Measurements from ENCODE around the gene MAP3K21. TPM values are rescaled to one million over a fixed set of nuclear protein-coding genes. Genes with fewer than 3 reads are reported as not detected.
A peak's percentile ranks its signal among the peaks of the same experiment; 100 is the strongest.

Gene MAP3K21
- total RNA-seq, 4 donors from 2014 or later: 6.4 to 12.4 (median 9.0) TPM

- no peaks in the 10 kb centered on the region for H3K27me3 ChIP-seq
- intact Hi-C loops (cut with DNase I): no loop called here
- H3K9me3 ChIP-seq: no peaks in the 10 kb centered on the region
- WGBS, 2 donors: 1 to 3% methylated on average over 24 to 37 of the region's 54 CpGs
- DNase-seq: peak; percentile 71 to 75
- peak within 1 kb of the TSS in 1 of 3 donors; percentile 42 for H3K27ac ChIP-seq
- no peaks in the 10 kb centered on the region for H3K4me1 ChIP-seq
- peak within 1 kb of the TSS; percentile 24 to 85 (median 63) for H3K4me3 ChIP-seq (replicated peaks in 1 of 3)
- no peaks in the 10 kb centered on the region for H3K36me3 ChIP-seq
- TF ChIP-seq CTCF (IDR thresholded peaks at IDR 0.05) (no peak), POLR2A (IDR thresholded peaks at IDR 0.05) (peak in 1 of 2 donors; percentile 43)
Measured at GRCh38 chr1:233295237-233295974, 32.1 kb upstream of the MAP3K21 start, which contains the start of gene PCNX2. PCNX2 (minus strand) TSS chr1:233295725; CDS start chr1:233295478, 247 bp downstream.

- H3K4me3 ChIP-seq (replicated peaks in 1 of 3): peak overlapping the region in 1 of 3 donors; percentile 85
- TF ChIP-seq POLR2A (IDR thresholded peaks at IDR 0.05): no peak
- TF ChIP-seq CTCF (IDR thresholded peaks at IDR 0.05): no peak
- no peak overlapping the region for H3K27ac ChIP-seq
- H3K27me3 ChIP-seq: no peaks in the 10 kb centered on the region
- DNase-seq: no peak
- no peaks in the 10 kb centered on the region for H3K9me3 ChIP-seq
- 6 to 11% methylated on average over 5 of the region's 5 CpGs for WGBS, 2 donors
- H3K36me3 ChIP-seq: no peaks in the 10 kb centered on the region
- intact Hi-C loops (cut with DNase I): no loop called here
- H3K4me1 ChIP-seq: no peaks in the 10 kb centered on the region
Measured at GRCh38 chr1:233295975-233296322, 31.6 kb upstream of the MAP3K21 start.

- 85 to 86% methylated on average over 5 of the region's 5 CpGs for WGBS, 2 donors
- no peak for TF ChIP-seq POLR2A (IDR thresholded peaks at IDR 0.05)
- no peak for TF ChIP-seq CTCF (IDR thresholded peaks at IDR 0.05)
- no peak for DNase-seq
- Histone ChIP-seq H3K27ac (no peak overlapping the region), H3K36me3 (no peaks in the 10 kb centered on the region), H3K27me3 (no peaks in the 10 kb centered on the region), H3K9me3 (no peaks in the 10 kb centered on the region), H3K4me3 (replicated peaks in 1 of 3) (no peak overlapping the region), H3K4me1 (no peaks in the 10 kb centered on the region)
- intact Hi-C loops (cut with DNase I): no loop called here
Measured at GRCh38 chr1:233299450-233299849, 28.1 kb upstream of the MAP3K21 start.

GRCh38 chr1:233300326-233300725, 27.2 kb upstream of the MAP3K21 start:
- H3K27me3 ChIP-seq: no peaks in the 10 kb centered on the region
- intact Hi-C loops (cut with DNase I): loop anchor here (10.0 kb wide), 1 partner anchor 764 kb away; no protein-coding TSS in a partner anchor
- no peak overlapping the region for H3K4me3 ChIP-seq (replicated peaks in 1 of 3)
- no peak for DNase-seq
- no peaks in the 10 kb centered on the region for H3K4me1 ChIP-seq
- no peak for TF ChIP-seq CTCF (IDR thresholded peaks at IDR 0.05)
- no peak for TF ChIP-seq POLR2A (IDR thresholded peaks at IDR 0.05)
- H3K27ac ChIP-seq: no peak overlapping the region
- no peaks in the 10 kb centered on the region for H3K9me3 ChIP-seq
- 76 to 81% methylated on average over 2 of the region's 2 CpGs for WGBS, 2 donors
- no peaks in the 10 kb centered on the region for H3K36me3 ChIP-seq

- no peaks in the 10 kb centered on the region for H3K4me1 ChIP-seq
- H3K27me3 ChIP-seq: no peaks in the 10 kb centered on the region
- no peak overlapping the region for H3K4me3 ChIP-seq (replicated peaks in 1 of 3)
- H3K9me3 ChIP-seq: no peaks in the 10 kb centered on the region
- WGBS, 2 donors: 0% methylated on average over 1 of the region's 1 CpG
- intact Hi-C loops (cut with DNase I): loop anchor here (10.0 kb wide), 1 partner anchor 760 kb away; no protein-coding TSS in a partner anchor
- no peak for TF ChIP-seq POLR2A (IDR thresholded peaks at IDR 0.05)
- peak; percentile 57 to 87 (median 72) for TF ChIP-seq CTCF (IDR thresholded peaks at IDR 0.05)
- no peak overlapping the region for H3K27ac ChIP-seq
- DNase-seq: no peak
- H3K36me3 ChIP-seq: no peaks in the 10 kb centered on the region
Measured at GRCh38 chr1:233304489-233305102, 22.9 kb upstream of the MAP3K21 start.

All from thyroid gland (tissue), 4 donors.